HG02885 (cell line): Measurements from ENCODE around the gene IPO13.

Source experiments
- ATAC-seq: cut with Tn5 transposase; IDR thresholded peaks from one replicate; pipeline ENCODE4 v1.9.1; 2021; ENCODE audit warnings: mild to moderate bottlenecking; ENCODE audit not compliant: unreplicated experiment, poor library complexity

The IPO13 gene

DNA sequence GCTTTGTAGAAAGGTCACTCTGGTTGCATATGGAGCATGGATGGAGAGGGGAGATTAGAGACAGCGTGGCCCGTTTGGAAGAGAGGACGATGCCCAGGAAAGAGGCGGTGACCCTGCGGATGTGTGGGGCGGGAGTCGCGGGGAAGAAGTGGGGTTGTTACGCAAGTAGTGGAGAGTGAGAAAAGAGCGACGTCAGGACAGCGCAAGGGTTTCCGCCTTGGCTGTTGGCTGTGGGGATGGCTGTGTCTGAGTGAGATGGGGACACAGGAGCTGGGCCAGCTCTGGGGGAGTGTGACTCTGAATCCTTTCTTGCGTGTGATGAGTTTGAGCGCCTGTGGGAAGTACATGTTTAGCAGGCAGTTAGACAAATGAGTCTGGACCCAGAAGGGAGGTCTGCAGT lies 36.1 kb downstream of the IPO13 start:
- ATAC-seq: no peak

DNA sequence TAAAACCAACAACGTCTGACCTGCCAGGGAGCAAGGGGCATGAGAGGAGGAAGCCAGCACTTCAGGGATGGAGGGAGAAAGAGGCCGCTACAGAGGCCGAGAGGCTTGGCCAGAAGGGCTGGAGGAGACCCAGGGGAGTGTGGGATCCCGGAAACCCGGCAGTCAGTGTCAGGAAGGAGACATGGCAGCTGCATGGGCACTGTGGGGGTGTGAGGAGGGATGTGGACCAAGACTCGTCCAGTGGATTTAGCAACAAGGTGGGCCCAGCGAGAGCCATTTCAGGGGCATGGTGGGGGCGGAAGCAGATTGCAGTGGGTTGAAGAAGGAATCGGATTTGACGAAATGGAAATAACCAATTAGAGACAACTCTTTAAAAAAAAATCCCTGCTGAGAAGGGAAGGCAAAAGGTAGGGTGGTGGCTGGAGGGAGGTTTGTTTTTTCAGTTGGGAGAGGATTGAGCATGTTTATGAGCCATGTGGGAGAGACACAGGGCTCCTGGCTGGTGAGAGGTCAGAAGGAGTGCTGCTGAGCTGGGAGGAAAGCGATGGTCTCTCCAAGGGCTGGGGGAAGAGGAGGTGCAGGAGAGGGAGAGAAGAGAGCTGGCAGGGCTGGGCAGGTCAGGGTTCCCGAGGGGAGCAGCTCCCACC lies 36.6 kb downstream of the IPO13 start:
- no peak for ATAC-seq

DNA sequence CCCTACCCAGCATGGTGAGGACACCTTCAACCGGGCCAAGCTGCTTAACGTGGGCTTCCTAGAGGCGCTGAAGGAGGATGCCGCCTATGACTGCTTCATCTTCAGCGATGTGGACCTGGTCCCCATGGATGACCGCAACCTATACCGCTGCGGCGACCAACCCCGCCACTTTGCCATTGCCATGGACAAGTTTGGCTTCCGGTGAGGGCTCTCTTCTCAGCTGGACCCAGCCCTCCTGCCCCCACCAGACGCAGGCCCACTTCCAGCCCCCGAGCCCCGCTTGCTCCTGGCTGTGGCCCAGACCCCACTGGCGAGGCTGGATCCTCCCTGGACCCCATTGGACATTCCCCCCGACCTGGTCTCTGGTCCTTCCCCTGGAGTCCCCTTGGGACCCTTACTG lies 38.1 kb downstream of the IPO13 start:
- ATAC-seq: no peak

DNA sequence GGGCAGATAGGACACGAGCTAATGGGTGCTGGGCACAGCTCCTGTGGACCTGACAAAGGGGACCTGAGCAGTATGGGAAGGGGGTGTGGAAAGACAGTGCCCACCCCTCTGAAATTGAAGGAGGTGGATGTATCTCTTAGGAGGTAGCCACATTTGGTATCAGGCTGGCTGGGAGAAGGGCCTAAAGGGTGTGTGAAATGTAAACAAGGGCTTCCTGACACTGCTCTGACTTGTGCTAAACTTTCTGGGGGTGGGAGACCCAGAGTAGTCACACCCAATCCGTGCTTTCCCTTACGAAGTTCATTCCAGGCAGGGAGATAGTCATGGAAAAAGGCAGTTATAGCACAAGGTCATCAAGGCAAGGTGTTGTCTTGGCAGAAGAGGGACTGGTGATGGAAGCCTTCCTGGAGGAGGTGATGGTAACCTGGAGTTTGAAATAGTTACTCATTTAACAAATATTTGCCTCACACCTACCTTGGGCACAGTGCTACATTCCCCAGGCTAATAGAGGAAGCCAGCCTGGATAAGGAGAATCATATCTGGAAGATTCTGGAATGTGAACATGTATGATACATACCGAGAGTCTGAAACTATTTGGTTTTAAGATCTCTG lies 39.3 kb downstream of the IPO13 start:
- no peak for ATAC-seq

DNA sequence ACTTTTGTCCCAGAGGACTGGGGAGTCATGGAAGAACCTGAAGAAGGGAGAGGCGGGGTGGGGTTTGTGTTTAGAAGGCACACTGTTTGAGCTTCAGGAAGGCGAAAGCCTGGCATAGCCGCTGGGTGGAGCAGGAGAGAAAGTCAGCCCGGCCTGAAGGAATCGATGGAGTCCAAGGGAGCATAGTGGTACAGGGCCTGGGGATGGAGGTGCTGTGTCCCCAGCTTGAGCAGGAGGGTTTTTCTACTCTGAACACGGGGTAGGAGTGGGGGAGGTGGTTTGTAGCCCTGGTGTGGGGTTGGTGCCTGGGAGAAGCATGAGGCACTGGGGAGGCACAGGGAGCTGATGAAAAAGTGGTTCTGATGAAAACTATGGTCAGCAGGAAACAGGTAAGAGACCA lies 40.0 kb downstream of the IPO13 start:
- no peak for ATAC-seq

DNA sequence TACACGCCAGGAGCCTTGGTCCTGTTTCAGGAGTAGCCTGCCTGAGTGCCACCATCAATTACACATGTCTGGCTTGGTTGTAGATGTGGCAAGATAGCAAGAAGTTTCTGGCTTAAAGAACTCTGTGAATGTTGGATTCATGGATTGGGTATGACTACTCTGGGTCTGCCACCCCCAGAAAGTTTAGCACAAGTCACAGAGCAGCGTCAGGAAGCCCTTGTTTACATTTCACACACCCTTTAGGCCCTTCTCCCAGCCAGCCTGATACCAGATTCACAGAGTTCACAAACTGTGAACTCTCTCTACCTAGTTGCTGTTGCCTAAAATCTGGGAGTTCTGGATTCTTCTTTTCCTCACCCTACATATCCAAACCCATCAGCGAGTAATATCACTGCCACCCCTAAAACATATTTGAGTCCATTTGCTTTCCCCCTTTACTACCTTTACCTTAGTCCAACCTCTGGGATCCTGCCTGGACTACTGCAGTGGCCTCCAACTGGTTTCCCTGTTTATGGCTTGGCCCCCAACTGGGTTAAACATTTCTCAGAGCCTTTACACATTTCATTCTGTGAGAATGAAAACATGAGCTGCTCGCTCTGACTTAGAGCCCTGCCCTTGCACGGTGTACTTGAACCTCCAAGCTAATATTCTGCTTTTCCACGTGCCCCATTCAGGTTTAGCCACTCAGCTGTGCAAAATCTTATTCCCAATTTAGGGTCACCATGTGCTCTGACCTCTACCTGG lies 40.6 kb downstream of the IPO13 start:
- ATAC-seq: no peak

DNA sequence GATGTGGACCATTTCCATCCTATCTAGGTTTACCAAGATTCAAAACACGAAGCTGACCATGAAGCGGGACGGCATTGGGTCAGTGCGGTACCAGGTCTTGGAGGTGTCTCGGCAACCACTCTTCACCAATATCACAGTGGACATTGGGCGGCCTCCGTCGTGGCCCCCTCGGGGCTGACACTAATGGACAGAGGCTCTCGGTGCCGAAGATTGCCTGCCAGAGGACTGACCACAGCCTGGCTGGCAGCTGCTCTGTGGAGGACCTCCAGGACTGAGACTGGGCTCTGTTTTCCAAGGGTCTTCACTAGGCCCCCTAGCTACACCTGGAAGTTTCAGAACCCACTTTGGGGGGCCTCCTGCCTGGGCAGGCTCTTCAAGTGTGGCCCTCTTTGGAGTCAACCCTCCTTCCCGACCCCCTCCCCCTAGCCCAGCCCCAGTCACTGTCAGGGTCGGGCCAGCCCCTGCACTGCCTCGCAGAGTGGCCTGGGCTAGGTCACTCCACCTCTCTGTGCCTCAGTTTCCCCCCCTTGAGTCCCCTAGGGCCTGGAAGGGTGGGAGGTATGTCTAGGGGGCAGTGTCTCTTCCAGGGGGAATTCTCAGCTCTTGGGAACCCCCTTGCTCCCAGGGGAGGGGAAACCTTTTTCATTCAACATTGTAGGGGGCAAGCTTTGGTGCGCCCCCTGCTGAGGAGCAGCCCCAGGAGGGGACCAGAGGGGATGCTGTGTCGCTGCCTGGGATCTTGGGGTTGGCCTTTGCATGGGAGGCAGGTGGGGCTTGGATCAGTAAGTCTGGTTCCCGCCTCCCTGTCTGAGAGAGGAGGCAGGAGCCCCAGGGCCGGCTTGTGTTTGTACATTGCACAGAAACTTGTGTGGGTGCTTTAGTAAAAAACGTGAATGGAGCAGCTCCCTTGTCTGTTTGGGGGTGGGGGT lies 43.8 kb downstream of the IPO13 start:
- ATAC-seq: no peak

DNA sequence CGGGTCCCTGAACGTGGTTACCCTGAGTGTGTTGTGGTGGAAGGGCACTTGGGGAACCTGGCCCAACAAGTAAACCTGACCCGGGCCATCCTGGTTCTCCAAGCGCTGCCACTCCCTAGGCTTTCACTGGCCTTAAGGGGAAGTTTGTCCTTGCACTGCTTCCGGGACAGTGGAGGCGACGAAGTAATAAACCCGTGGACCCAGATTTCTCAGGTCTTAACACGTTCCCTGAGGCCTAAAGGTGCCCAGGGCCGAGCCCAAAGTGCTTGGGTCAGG lies 44.4 kb downstream of the IPO13 start:
- no peak for ATAC-seq

DNA sequence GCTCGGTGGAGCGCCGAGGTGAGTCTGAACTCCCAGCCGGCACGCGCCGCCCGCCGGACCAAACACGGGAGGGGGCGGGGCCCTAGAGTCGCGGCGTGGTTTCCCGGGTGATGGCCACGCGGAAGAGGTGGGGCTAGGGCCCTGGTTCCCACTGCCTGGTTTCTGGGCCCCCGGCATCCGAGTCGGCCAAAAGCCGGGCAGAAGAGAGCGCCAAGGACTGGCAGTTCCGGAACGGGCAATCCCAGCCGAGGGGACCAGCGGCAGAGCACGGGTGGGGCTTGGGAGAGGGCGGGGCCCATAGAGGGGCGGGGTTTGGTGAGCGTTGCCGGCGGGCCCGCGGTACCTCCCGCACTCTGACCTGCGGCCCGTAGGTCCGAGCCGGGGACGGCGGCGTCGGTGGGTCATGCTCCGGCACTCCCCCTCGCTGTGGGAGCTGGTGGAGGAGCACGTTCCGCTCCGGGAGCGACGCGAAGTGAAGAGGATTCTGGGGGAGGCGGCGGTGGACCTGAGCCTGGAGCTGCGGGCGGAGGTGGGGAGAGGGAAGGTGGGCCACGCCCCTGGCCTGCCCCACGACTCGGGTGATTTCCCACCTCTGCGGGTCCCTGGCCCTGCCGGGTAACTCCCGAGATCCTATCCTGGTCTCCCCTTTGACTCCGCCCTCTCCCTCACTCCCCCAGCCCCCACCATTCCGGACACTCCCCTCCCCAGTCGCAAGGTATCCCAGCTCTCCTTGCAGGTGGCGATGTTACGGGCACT lies 44.9 kb downstream of the IPO13 start, which contains the start of gene CCDC24:
Gene CCDC24, plus strand, starts transcription at position 124 of the 756 bp plus-strand sequence. Its CDS starts 280 bp downstream, at position 404.
- peak; percentile 88 for ATAC-seq

DNA sequence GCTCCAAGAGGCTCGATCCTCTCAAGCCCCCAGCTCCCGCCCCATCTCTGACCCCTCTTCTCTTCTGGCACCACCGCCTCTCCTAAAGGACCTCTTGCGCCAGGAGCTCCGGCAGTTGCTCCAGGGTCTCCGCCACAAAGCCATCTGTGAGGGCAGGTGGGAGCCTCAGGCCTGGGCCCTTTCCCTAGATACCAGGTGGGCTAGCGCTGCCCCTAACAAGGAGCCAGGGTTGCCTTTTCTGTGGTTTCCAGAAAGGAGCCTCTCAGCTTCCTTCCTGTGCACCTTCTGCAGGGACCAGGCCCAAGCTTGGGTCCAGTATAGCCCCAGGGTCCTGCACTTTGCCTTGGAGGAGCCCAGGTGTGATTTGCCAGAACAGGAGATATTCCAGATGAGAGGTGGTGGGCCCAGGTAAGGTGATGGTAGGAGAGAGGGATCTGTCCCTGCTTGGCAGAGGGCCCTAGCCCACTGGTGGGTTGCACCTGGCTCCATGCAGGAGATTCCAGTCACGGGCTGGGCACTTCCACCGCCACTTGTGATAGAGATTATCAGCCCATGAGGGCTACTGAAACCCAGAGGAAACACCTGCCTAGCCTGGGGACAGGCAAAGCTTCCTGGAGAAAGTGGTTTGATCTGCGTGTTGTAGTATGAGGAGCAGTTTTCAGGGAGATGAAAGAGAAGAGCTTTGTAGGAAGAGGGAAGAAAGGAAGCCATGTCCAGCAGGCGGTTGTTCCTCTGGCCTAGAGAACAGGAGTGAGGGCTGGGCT lies 45.7 kb downstream of the IPO13 start:
- ATAC-seq: no peak

DNA sequence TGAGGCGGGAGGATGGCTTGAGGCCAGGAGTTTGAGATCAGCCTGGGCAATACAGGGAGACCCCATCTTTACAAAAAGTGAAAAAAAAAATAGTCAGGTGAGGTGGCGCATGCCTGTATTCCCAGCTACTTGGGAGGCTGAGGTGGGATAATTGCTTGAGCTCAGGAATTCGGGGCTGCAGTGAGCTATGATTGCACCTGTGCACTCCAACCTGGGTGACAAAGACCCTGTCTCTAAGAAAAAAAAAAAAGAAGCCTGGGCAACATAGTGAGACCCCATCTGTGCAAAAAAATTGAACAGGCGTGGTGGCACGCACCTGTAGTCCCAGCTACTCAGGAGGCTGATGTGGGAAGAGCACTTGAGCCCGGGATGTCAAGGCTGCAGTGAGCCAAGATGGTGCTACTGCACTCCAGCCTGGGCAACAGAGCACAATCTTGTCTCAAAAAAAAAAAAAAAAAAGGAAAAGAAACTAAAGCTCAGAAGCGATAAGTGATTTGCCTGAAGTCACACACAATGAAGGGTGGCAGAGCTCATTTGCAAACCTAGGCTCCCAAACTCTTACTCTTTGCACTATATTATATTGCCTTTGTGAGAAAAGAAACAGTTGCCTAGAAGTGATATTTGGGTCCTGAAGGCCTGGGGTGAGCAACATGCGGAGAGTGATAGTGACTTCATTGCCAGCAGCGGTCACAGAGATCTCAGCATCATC lies 46.6 kb downstream of the IPO13 start:
- no peak for ATAC-seq

DNA sequence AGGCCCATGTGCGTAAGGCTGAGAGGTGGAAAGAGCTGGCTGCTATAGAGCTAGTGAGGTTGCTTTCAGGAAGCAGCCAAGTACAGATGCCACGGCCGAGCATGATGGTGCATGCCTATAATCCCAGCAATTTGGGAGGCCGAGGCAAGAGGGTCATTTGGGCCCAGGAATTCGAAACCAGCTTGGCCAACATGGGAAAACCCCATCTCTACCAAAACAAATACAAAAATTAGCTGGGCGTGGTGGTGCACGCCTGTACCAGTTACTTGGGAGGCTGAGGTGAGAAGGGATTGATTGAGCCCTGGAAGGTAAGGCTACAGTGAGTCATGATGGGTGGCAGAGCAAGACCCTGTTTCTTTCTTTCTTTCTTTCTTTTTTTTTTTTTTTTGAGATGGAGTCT lies 47.3 kb downstream of the IPO13 start:
- no peak for ATAC-seq

DNA sequence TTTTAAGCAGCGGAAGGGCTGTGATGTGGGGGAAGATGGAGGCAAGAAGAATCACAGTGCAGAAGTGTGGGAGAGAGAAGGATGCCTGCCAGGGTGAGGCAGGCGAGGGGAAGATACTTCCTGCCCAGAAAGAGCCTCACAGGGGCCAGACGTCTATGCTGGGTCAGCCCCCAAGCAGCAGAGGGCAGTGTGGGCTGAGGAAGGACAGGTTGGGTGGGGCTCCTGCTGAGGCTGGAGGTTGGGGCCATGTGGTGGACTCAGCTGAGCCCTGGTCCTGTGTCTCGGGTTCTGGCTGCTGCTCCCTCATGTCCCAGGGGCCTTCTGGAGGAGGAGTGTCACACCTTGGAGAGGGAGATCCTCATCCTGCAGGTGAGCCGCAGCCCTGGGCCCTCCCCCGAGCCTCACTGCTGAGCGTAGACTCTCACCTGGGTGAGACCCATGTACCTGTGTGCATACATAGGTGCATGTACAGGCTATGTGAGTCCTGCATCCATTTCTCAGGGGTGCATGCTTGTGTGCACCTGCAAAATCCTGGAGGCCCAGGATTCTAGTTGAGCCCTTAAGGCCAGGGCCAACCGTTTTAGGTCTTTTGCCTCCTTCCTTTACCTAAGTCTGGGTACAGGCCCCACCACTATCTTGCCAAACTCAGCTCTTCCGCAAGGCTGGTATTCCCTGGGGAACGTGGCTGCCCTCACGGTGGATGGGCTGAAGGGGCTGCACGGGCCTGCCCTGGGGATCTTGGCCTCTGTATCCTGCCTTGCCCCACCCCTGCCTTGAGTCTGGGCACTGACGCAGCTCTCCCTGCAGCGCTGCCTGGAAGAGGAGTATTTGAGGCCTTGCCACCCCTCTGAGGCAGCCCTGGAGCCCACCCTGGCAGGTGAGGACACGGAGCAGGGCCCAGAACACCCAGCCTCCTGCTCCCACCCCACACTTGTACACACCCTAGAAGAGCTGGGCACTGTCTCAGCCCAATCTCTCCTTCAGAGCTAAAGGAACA lies 48.3 kb downstream of the IPO13 start:
- no peak for ATAC-seq

DNA sequence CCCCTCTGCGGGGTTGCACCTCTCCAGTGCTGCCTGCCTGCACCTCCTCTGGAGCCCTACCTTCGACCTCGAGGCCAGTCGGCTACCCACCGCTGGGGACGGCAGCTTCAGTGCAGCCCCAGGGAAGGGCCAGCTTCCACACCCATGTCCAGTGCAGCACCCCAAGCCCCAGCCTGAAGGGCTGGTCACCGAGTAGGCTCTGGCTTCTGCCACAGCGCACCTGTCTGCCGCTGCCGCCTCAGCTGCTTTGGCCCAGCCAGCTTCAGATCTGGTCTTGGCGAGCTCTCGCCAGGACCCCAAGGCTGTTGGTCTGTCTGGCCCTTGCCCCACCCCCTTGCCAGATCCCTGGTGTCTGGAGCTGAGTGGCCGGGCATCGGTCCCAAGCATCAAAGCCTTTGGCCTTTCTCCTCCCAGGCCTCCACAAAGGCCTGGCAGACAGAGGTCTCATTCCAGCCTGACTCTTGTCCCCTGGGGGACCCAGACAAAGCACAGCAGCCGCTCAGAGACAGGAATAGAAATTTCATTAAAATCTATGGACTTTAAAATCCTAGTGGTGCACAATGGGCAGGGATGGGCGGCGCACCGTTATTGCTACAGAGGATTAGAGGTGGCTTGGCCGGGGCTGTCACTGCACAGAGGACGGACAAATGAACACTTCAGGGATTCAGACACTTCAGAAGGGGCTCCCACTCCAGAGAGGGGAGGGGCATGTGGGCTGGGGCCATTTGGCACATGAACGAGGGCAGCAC lies 49.4 kb downstream of the IPO13 start:
- ATAC-seq: no peak

DNA sequence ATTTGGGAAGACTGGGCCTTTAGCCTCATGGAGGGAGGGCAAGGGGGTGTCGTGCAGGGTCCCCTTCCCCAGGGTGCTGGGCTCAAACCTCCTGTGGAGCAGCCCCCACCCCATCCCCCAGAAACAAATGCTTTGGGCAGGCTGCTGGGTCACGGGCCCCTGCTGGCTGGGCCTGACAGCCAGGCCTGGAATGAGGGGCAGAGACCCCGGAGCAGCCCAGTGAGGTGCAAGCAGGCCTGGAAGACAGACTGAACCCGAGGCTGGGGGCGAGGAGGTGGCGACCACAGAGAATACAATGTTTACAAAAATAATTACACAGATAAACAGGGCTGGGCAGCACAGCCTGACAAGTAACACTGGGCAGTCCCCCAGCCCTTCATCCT lies 50.0 kb downstream of the IPO13 start:
- no peak for ATAC-seq

DNA sequence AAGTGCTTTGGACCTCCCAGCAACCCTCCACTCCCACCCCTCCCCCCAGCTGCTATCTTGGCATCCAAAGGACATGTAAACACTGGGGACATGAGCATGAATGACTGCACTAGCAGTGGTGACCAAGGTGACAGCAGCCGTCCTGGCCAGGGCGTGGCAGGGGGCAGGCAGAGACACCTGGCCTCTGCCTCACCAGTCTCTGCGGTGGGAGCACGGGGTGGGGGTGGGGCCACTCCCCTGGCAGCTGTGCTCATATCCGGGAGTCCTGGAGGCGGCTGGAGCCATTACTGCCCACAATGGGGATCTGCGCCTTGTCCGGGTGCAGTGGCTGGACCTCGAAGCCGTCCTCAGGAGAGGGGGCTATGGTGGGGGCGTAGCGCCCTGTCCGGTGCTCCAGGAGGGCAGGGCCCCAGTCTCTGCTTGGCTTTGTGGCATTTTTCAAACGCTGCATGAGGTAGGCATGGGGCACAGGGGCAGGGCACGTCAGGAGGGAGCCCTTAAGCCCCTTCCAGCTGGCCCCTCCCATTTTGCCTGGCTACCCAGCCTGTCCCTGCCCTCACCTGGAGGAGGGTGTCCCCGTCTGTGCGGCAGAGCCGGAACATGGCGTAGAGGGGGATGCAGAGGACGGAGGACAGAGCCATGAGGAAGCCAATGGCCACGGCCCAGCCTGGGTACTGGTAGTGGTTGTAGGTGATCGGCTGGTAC lies 50.7 kb downstream of the IPO13 start:
- ATAC-seq: no peak
